HEK293 (cell line): ENCODE measurements around the gene NAV3.

Experiments used
- BCL11A ChIP-seq: fragments of 450-650 bp; formaldehyde crosslinking; IDR thresholded peaks from 2 replicates; pipeline ENCODE4 v1.5.1; 2016; ENCODE audit warnings: low read depth, missing biosample characterization, missing genetic modification characterization
- CTCF ChIP-seq: fragments of 450-650 bp; formaldehyde crosslinking; IDR thresholded peaks from 2 replicates; pipeline ENCODE4 v1.5.1; 2016; ENCODE audit warnings: missing biosample characterization, missing genetic modification characterization
- GLI4 ChIP-seq: fragments of 450-650 bp; formaldehyde crosslinking; IDR thresholded peaks from 2 replicates; pipeline ENCODE4 v1.5.1; 2016; ENCODE audit warnings: missing biosample characterization, missing genetic modification characterization
- KLF8 ChIP-seq: fragments of 450-650 bp; formaldehyde crosslinking; IDR thresholded peaks from 2 replicates; pipeline ENCODE4 v1.5.1; 2016; ENCODE audit warnings: missing biosample characterization, missing genetic modification characterization
- ZNF514 ChIP-seq: fragments of 450-650 bp; formaldehyde crosslinking; IDR thresholded peaks from 2 replicates; pipeline ENCODE4 v1.5.1; 2016; ENCODE audit warnings: missing biosample characterization, missing genetic modification characterization
- TF ChIP-seq, protein P1 (sequence below): fragments of 450-650 bp; formaldehyde crosslinking; IDR thresholded peaks from 2 replicates; pipeline ENCODE4 v1.5.1; 2016; ENCODE audit warnings: missing biosample characterization, missing genetic modification characterization

GRCh38 chr12:78120866-78121560 is 290.3 kb downstream of the NAV3 start:
- TF ChIP-seq KLF8 (no peak), CTCF (tag by site-specific recombination) (no peak), BCL11A (no peak), GLI4 (no peak), ZNF514 (tag by site-specific recombination) (no peak)
- TF ChIP-seq, protein P1, sequence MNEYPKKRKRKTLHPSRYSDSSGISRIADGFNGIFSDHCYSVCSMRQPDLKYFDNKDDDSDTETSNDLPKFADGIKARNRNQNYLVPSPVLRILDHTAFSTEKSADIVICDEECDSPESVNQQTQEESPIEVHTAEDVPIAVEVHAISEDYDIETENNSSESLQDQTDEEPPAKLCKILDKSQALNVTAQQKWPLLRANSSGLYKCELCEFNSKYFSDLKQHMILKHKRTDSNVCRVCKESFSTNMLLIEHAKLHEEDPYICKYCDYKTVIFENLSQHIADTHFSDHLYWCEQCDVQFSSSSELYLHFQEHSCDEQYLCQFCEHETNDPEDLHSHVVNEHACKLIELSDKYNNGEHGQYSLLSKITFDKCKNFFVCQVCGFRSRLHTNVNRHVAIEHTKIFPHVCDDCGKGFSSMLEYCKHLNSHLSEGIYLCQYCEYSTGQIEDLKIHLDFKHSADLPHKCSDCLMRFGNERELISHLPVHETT (tag by site-specific recombination), result no peak
